Frontal cortex (tissue), 4 donors: ENCODE data around the gene IL36RN. TPM values are rescaled to one million over a fixed set of nuclear protein-coding genes. Genes with fewer than 3 reads are reported as not detected.

Experiments
- DNase-seq, 2 donors: peaks; one replicate each; pipeline ENCODE4 v3.0.0; 2012; ENCODE audit warnings: low spot score in 2 of 2
- FAIRE-seq: peaks from 2 replicates; lab custom pipeline; 2012; peaks lifted over from hg19 to GRCh38; lab: Jason Lieb, UNC
- total RNA-seq: library from RNA; depleted of rRNA; stranded (reverse); fragments of >200 nt; gene quantifications from one replicate; pipeline ENCODE4 v1.2.3, GENCODE V29; 2014
- donor health status: control.
- donor health status: control.
- donor health status: control.

IL36RN gene
- total RNA-seq, result not detected

DNA sequence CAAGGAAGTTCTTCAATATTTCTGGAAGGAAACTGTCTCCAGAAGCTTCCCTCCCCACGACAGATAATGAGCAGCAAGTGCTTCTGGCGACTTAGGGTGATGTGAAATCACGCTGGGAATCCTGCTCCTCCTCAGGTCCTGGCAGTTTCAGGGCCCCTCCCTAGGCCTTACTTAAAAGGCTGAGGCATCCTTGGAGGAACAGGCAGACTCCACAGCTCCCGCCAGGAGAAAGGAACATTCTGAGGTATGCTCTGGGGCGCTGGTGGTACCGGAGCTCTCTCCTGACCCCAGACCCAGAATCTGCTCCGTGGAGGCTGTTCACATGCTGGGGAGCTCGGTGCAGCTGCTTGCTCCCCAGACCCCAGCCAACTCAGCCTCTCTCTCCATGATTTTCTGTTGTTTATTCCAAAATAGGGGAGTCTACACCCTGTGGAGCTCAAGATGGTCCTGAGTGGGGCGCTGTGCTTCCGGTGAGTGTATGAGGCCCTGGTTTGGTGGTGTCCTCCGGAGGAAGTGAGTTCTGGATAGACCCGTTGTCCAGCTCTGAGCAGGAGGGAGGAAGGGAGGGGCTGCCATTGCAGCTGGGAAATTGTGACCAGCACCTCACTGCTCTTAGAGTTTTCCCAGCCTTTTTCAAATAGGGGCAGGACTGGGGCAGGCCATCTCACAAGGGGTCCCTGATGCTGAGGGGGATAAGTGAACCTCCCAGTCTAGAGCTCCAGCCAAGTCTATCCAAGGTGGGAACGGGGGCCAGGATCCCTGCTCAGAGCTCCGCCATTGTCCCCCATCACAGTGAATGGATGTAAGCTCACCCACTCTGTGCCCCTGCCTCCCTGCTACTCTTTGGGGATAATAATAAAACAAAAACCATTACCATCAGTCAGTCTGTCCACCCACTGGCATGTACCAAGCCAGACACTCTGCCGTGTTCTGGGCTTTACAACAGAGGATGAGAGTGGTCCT lies at the start of gene IL36RN:
Gene IL36RN (plus strand): TSS at position 201 of the 963 bp plus-strand sequence. CDS start 241 bp downstream, at position 442.
- DNase-seq, result no peak
- FAIRE-seq, result no peak

DNA sequence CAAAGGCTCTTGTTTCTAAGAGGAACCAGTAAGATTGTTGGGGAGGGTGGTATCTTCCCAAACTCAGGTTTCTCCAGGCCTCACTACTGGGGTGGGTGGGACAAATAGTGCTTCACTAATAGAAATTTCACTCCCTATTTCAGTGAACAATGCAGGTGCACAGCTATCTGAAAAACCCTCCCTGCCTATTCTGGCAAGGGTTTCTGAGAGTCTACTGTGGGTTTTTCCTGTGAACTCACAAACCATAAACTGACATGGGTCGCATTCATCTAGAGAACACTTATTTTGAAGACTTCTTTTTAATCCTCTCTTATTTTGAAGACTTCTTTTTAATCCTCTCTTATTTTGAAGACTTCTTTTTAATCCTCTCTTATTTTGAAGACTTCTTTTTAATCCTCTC lies 49.4 kb upstream of the IL36RN start:
- FAIRE-seq (peak; percentile 78), DNase-seq (no peak)

DNA sequence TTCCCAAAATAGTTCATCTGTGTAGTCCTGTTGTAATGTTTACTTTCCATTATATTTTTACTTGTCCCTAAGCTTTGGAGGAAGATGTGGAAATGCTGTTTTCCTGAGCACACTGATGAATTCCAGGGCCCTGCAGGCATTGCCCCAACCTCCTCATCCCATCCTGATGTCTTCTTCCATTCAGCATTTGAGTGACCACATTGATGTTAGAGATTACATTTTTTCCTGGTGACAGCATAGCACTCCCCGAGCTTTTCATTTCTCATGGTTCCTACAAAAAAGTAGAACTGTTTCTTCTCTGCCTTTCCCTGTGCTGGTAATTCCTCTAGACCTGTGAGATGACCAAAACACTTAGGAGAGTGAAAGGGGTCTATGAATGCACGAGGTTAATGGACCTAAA lies 48.9 kb upstream of the IL36RN start:
- FAIRE-seq (no peak), DNase-seq (no peak)

DNA sequence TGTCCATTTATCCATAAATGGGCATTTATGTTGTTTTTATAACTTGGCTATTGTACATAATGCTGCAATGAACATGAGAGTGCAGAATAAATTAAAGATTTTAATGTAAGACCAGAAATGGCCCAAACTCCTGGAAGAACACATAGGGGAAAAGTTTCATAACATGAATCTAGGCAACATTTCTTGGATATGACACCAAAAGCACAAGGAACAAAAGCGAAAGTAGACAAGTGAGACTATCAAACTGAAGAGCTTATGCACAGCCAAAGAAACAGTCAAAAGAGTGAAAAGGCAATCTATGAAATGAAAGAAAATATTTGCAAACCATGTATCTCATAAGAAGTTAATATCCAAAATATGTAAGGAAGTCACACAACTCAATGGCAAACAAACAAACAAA lies 47.9 kb upstream of the IL36RN start:
- DNase-seq (no peak), FAIRE-seq (no peak)

DNA sequence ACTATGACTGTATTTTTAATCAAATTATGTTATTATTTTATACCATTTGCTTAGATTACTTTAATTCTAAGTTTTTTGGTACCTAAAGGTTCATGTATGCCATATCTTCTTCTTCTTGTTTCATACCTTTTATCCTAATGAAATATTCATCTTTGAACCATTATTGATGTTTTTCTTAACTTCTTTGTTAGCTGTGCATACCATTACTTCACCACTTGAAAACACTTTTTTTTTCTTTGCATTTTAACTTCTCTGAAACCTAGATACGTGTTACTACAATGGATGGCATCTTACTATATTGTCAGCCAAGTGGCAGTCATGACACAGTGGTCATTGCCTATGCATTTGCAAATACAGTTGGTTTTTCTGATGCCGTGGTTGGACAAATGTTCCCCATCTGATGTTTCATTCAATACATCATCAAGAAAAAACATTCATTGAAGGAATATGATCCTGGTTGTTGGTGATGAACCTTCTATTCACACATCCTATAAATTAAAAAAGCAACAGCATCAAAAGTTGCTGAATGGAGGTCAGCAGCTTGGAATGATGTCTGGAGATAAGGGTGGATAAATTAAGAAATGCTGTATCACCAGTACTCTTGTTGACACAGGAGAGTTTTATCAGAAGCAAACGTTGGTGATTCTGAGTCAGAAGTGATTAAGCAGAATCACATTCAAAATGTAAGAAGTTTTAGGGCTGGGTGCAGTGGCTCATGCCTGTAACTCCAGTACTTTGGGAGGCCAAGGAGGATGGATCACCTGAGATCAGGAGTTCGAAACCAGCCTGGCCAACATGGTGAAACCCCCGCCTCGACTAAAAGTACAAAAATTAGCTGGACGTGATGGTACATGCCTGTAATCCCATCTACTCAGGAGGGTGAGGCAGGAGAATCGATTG lies 46.3 kb upstream of the IL36RN start:
- FAIRE-seq, result no peak
- DNase-seq, result no peak

DNA sequence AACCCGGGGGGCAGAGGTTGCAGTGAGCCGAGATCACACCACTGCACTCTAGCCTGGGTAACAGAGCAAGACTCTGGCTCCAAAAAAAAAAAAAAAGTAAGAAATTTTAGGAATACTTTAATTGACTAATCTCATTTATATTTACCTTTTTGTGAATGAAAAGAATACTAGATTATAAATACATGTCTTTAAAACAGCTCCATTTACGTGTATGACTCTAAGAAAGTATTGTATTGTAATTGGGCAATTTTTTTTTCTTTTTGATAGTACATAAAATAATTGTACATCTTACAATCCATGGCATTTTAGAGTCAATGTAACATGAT lies 45.7 kb upstream of the IL36RN start:
- DNase-seq, result no peak
- no peak for FAIRE-seq

DNA sequence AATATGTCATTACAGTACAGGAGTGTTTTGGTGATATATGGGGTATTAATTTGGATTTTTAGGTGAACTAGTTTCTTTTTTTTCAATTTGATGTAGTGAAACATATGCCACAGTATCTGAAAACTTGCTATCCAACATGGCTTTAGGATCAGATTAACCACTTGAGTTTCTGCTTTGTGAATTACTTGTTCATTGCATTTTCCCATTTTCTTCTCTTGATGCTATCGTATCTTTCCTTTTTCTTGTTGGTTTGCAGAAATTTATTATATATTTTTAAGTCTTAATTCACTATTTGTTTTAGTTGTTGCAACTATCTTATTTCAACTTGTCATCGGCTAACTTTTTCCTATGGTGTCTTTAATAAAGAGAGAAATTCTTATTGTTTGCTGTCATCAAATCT lies 44.9 kb upstream of the IL36RN start:
- DNase-seq (no peak), FAIRE-seq (no peak)

DNA sequence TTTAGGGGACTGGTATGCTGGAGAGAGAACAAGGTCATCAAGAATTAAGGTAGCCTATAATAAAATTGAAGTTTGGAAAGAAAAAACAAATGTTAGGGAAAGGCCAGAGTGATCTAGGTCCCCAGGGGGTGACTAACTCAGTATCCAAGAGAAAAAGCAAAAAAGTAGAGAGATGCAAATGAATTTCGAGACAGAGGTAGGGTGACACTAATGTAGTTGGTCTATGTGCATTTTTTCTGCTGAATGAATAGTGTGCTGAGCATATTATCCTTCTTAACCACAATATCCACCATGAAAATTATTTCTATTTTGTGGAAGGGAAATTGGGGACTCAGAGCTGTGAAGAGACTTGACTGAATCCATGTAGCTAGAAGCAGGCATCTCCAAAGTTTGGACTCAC lies 44.0 kb upstream of the IL36RN start:
- DNase-seq, result no peak
- no peak for FAIRE-seq

DNA sequence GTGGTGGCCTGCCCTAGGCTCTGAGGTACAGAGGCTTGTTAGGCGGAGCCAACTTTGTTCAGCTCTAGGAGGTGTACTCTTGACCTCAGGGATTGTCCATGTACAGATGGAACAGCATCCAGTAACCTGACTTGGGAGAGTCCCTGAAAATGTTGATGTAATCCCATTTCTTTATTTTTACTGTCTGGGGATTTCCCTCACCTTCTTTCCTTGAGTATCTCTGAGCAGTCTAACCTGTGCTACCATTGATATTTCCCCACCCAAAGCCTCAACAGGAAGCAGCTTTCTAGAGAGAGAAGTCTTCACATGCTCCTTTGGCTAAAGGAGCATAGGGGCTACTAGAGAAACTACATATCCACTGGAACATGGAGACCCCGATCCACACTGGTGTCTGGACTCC lies 43.3 kb upstream of the IL36RN start:
- FAIRE-seq (no peak), DNase-seq (no peak)

DNA sequence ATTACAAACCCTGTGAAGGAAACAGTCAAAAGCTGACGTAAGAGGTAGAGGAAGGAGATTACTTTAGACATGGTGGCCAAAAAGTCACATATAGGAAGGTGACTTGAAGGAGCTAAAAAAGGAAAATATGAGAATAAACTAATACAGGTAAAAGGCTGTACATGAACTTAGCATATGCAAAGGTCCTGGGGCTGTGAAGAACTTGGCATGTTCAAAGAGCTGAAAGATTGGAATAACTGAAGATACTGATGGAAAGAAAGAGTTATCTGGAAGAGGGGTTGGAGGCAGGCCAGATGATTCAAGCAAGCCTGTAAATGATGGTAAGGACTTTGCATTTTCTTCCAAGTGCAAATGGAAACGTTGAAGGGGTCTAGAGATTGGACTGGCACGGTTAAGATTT lies 40.5 kb upstream of the IL36RN start:
- no peak for FAIRE-seq
- DNase-seq, result no peak

DNA sequence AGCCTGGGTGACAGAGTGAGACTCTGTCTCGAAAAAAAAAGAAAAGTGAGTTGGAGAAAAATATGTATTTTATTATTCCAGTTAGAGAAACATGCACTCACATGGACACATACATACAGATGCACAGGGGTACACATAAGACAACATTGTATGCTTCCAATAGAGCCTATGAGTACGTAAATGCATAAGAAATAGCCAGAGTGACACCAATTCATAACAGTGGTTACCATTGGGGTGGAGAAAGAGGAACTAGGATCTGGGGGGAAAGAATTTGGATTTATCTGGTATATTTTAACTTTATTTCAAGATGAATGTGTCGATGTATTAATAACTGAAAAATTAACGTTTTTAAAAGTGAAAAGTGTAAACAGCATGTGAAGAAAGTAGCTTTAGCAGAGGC lies 37.7 kb upstream of the IL36RN start:
- DNase-seq, result no peak
- no peak for FAIRE-seq

DNA sequence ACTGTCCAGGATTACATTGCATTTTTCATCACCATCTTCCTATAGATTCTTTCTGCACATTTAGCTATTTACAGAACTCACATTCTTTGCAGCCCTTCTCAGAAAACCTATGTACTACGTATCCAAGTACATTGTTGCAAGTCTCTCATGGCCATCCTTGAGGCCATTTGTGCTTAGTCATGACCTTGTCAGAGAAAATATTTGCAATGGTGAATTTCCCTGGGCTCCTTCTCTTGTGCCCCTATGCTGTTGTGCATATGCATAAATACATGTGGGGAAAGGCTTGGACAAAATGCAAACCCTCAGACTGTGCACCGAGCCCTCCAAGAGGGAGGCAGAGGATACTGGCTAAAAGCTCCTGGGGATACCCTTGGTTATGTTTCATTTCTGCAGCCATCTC lies 34.2 kb upstream of the IL36RN start:
- FAIRE-seq (no peak), DNase-seq (no peak)

DNA sequence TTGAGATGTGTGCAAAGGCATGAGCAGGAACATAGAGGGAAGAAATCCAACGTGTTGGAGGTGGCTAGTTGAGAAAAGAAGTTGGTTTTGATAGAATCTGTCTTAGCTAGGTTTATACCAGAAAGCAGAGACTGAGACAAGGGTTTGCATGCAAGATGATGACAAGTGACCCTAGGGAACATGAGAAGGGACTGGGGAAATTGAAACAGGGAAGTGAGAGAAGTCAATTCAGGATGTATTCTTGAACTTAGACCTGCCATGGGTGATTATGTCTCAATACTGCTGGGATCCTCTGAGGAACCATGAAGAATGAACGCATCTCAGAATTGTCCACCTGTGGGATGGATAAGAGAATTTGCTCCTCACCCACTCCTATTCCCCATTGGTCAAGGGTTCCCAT lies 33.3 kb upstream of the IL36RN start:
- DNase-seq (no peak), FAIRE-seq (no peak)

DNA sequence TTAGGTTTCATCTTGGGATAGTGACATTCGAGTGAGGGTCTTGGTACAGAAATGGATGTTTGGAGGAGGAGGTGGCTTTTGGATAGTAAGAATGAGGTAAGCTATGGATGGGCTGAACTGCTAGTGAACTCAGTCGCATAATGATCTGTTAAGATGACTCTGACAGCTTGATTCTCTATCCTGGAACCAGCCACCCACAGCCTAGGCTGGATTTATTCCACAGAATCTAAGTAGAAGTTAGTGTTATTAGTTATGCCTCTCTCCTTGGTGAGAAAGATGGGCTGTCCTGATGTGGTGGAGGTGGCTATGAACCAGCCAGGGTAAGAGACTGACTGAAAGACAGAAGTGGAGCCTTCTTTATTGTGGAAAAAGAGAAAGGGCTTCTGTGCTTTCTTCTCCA lies 31.3 kb upstream of the IL36RN start:
- no peak for DNase-seq
- no peak for FAIRE-seq

DNA sequence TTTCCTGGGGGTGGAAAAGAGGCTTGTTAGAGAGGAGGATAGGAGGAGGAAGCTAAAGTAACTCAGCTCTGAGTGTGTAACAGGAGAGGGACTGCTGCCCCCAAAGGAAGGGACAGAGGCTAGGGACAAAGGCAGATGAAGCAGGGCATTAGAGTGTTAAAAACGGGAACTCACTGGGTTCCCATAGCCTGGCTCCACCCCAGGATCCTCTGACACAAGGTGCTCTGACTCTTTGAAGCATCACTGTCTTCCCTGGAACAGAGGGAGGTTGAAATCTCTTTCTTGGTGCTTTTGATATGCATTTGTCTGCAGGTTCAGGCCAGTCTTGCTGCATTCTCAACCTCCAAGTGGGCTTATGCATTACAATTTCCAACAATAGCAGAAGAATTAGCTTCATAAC lies 30.9 kb upstream of the IL36RN start:
- no peak for FAIRE-seq

DNA sequence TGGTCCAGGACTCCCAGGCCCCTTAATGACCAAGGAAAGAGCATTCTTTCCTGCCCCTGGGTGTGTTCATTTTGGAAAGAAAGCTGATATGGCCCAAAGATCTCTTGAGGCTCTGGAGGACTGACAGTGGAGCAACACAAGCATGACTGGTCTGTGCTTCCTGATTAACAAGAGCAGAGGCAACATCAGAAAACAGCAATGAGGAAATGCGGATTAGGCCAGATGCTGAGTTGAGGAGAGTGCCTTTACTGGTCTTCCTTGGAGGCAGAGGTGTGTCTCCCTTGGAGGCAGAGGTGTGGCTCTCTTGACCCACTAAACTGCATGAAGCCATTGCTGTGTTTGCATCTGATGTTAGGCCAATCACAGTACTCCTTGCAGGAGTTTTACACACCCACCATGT lies 26.3 kb upstream of the IL36RN start:
- FAIRE-seq (no peak), DNase-seq (no peak)

More for the DNA sequence above, 30.9 kb upstream of the IL36RN start:
- DNase-seq, result no peak

DNA sequence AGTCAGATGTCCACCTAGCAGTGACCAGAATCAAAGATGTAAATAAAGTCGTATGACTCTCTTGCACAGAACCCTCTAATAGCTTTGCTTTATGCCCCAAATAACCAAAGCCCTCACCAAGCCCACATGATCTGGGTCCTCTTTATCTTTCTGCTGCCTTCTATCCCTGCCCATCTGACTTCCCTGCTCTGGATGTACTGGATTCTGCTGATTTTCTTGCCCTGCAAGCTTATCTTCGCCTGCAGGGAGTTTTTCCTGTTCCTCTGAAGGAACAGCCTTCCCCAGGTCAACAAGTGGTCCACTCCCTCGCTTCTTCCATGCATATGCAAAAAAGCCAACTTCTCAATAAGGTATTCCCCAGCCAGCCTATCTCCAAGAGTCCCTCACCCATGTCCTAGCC lies 25.0 kb upstream of the IL36RN start:
- FAIRE-seq, result no peak

DNA sequence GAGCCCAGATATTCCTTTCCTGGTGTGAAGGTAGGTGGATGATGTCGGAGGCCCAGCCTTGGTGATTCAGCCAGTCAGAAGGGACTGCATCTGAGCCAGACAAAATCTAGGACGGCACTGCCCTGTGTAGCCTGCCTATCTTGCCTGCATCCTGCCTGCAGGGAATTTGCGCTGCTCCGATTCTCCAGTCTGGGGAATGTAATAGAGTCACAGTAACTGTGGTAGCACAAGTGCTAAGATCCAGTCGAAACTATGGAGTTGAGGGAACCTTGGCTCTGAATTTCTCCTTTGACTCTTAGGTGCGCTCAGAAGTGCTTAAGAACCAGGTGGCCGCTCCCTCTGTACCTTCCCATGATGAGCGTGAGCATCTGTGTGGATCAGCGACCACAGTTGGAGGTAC lies 22.2 kb upstream of the IL36RN start:
- no peak for FAIRE-seq
- DNase-seq, result no peak

More for the DNA sequence above, 25.0 kb upstream of the IL36RN start:
- no peak for DNase-seq

DNA sequence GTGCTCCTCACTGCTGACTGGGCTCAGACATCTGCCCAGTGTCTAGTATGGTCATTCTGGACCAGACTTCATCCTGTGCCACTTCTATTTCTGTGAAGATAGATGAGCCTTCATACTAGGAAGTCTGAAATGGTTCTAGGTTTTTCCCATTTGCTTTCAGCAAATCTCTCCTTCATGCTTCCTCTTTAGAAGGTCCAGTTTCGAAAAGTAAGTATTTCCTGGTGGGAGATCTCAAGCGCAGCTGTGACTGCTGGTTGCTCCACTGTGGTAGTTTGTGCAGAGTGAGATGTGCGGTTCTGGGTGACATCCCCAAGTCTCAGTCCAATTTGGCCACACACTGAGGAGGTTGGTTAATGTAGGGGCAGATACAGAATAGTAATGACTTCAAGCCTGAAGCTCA lies 20.7 kb upstream of the IL36RN start:
- FAIRE-seq, result no peak

DNA sequence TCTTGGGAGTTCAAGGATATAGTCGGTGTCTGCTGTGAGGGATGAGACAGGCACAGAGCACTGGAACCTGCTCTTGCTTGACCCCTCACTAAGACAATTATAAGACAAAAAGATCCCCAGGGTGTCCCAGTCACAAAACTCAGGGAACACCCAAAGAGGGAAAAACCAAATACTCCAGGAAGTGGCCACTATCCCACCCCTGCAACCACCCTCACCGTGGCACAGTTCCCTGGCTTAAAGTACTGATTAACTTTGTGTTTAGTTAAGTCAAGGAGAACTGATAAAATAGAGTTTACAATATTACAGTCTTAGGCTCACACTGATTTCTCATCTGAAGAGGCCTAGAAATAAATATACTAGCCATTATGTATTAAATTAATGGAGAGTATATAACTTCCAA lies 19.8 kb upstream of the IL36RN start:
- DNase-seq (no peak), FAIRE-seq (no peak)

More for the DNA sequence above, 20.7 kb upstream of the IL36RN start:
- no peak for DNase-seq

DNA sequence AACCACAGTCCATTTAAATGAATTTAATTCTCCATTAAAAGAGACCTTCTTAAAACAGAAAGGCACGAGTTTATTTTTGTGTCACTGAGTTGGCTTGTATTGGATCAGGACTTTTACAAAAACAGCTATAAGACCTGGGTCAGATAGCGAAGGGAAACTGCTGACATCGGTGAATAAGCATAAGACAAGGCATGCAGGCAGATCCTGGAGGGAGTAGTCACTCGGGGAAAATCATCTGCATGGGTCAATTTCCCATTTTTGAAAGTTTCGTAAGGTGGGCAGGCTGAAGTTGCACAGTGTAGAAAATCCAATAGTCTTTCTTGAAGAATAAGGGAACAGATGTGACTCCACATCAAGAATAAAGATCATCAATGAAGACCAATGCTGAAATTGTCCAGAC lies 19.3 kb upstream of the IL36RN start:
- no peak for DNase-seq
- FAIRE-seq, result no peak
